Pulmonary artery endothelial cell (primary cell): ENCODE results near the gene TEX2. TPM values are rescaled to one million over a fixed set of nuclear protein-coding genes. Genes with fewer than 3 reads are reported as not detected.
A peak's percentile ranks its signal among the peaks of the same experiment; 100 is the strongest.
"Not testable (repeated sequence)": the region's sequence is repeated elsewhere in the genome, so short reads cannot be mapped to it uniquely, and the experiment has no call there.

ENCODE experiments used
- DNase-seq: peaks from one replicate; pipeline ENCODE4 v3.0.0-alpha.2; 2011; ENCODE audit warnings: low read depth, low spot score
- total RNA-seq: library from RNA; depleted of rRNA; stranded (reverse); fragments of >200 nt; gene quantifications from 2 replicates; pipeline ENCODE4 v1.2.3, GENCODE V29; 2014

TEX2 gene
- total RNA-seq, 1 donor from 2014 or later = 27.6 TPM

GRCh38 chr17:64145375-64145750 is 117.7 kb downstream of the TEX2 start:
- no peak for DNase-seq

GRCh38 chr17:64139542-64139941 is 123.5 kb downstream of the TEX2 start:
- DNase-seq = no peak

DNA sequence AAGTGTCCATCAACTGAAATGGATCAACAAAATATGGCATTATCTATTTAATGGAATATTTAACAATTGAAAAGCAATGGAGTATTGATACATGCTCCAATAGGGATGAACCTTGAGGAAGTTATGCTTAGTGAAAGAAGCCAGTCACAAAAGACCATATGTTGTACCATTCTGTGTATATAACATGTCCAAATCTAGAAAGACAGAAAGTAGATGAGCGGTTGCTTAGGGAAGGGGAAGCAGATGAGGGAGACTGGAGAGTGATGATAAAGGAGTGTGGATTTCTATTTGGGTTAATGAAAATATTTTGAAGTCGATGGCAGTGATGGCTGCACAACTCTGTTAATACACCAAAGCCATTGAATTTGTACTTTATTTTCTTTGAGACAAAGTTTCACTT is 124.6 kb downstream of the TEX2 start:
- DNase-seq = no peak

GRCh38 chr17:64135000-64135399 is 128.1 kb downstream of the TEX2 start:
- DNase-seq = no peak

DNA sequence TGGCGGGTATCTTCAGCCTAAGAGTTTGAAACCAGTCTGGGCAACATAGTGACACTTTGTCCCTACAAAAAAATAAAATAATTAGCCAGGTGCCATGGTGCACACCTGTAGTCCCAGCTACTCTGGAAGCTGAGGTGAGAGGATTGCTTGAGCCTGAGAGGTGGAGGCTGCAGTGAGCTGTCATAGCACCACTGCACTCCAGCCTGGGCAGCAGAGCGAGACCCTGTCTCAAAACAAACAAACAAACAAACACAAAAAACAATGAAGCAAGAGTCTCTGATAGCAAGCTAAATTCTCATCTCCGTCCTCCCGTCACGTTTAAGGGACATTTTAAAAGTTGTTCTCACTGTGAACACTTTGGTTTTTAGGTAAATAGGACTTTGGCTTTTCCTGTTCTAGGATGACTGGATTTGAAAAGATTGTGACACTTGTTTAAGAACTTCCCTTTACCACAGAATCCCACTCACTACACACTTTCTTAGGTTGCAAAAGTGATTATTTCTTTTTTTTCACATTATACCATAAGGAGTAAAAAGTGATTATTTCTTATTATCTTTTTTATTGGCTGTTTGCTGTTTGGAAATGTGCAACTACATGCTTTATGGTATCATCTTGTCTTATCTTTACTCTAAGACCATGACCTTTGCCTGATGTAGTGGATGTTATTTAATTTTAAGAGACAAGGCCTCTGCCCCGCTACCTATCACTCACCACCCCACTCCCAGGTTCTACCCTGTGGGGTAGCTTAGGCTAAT is 128.7 kb downstream of the TEX2 start:
- DNase-seq = no peak

DNA sequence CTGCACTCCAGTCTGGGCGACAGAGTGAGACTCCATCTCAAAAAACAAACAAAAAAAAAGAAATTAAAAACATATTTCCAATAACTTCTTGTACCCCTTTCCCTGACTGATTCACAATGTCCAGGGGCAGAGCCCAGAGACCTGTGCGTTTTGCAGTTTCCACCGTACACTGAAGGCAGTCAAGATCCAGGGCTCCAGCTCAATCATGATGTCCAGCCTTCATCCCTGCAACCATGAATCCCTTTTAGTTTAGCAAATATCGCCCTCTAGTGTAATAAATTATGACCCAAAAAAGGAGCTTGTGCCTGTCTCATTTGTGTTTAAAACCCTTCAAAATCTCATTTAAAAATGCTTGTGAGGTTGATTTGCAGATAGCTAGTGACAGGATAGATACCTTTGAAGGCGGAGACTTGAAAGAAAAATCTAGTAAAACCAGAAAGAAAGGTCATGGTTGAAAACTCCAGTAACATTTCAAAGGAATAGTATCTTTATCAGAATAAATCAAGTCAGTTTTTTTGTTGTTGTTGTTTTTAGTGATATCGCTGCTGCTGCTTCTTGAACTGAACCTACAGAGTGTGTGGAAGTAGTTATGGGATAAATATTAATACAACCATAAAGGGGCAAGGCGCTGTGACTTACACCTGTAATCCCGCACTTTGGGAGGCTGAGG is 129.4 kb downstream of the TEX2 start:
- no peak for DNase-seq

DNA sequence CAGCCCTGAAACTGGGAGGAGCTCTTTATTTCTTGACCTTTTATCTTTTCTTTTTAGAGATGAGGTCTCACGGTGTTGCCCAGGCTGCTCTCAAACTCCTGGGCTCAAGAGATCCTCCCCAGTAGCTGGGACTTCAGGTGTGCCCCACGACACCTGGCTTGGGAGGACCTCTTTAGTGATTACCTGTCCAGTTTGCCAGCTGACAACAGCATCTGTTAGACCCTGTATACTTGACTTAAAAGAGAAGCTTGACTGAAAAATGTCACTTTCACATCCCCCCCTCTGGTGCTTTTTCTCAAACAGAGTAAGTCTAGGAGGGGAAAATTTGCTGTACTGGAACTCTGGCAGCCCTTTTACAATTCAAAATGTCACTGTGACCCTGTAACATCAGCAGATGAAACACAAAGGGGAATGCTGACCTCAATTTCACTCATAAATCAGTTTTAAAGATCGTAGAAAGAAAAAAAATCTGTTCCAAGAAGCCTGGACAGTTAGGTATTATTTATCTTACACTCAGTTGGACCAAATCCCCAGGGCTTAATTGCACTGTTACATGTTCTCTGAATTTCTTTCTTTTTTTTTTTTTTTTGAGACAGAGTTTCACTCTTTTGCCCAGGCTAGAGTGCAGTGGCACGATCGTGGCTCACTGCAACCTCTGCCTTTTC is 131.3 kb downstream of the TEX2 start:
- DNase-seq = no peak

DNA sequence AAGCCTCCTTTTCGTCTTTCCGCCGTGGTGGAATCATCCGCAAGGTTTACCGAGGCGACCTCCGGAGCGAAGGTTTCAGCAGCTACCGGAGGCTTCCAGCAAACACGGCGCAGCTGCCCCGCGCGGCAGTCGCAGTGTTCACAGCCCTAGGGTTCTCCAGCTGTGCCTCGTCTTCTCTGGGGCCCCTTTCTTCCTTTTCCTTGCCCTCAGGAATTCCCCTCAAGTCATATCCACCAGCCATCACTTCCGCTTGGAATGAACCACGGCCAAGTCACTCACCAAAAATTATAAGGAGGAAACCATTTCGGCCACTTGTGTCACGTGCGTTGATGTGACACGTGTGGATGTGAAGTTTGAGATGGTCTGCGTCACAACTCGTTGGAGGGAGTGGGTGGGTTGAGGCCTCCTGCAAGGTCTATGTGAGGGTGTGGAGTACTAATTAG is 132.5 kb downstream of the TEX2 start:
- peak; percentile 59 for DNase-seq

DNA sequence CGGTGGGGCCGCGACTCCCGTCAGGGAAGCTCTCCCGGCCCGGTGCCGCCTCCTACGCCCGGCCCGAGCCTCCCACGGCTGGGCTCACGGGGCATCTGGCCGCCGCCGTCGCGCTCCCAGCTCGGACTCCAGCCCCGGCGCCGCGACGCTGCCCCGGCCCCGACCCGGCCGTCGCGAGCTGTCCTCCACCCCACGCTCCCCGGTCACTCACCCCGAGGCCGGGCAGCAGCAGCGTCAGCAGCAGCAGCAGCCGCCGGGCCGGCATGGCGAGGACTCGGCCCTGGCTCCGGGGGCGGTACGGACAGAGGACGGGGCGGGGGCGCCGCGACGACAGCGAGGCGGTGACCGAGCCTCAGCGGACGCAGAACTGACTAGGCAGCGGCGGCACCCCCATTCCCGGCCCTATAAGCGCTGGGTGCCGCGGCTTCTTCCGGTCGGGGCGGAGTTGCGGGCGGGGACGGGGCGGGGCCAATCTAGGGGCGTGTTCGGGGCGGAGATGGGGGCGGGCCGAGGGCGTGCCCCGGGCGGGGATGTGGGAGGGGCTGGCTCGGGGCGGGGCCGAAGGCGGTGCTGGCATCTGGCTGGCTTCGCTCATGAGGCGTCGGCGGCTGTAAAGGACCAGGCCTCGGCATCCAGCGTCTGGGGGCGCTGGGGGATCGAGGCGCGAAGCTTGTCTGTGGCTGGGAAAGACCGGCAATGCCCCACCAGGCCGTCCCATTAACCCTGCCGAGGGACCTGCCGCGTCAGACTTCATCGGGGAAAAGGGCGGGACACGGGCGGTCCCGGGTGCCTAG is 133.1 kb downstream of the TEX2 start, which contains the start of gene ERN1:
Gene ERN1, minus strand, starts transcription at position 380 of the 794 bp plus-strand sequence. Its CDS starts 115 bp downstream, at position 265.
- peak; percentile 84 for DNase-seq

DNA sequence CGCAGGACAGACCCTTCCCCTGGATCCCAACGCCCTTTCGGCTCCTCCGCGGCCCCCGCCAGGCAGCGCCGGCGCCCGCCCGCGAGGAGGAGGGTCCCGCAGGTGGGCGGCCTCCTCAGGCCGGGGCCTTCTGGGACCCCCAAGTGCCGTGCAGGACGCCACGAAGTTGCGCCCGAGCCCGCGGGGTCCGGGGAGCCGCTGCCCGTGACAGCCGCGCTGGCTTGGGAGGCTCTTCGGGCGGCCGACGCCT is 133.6 kb downstream of the TEX2 start:
- DNase-seq = no peak

- DNase-seq = no peak
Measured at GRCh38 chr17:64128787-64129514, 134.1 kb downstream of the TEX2 start.

GRCh38 chr17:64126918-64127317 is 136.1 kb downstream of the TEX2 start:
- DNase-seq = no peak

DNA sequence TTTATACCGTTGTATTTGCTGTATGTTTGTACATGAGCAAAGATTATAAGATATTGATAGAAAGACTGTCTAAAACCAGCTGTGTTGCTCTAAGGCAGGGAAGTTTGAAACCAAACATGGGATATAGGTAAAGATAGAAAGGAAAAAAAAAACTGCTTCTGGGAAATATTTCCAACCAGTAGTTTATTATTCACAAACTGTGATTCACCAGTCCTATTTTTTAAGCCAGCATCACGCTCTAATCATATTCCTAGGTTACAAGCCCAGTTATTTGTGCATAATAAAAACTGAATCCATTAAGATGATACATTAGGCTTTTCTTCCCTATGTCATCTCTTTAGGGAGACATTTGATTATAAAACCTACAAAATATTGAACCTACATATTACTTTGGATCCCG is 137.1 kb downstream of the TEX2 start:
- DNase-seq = no peak

DNA sequence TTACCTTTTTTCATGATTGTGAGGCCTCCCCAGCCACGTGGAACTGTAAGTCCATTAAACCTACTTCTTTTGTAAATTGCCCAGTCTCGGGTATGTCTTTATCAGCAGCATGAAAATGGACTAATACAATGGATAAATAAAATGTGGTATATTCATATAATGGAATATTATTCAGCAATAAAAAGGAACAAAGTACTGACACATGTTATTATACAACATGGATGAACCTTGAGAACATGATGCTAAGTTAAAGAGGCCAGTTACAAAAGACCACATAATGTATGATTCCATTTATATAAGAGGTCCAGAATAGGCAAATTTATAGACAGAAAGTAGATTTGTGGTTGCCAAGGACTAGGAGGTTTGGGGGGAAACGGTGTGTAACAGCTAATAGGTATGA is 138.5 kb downstream of the TEX2 start:
- no peak for DNase-seq

DNA sequence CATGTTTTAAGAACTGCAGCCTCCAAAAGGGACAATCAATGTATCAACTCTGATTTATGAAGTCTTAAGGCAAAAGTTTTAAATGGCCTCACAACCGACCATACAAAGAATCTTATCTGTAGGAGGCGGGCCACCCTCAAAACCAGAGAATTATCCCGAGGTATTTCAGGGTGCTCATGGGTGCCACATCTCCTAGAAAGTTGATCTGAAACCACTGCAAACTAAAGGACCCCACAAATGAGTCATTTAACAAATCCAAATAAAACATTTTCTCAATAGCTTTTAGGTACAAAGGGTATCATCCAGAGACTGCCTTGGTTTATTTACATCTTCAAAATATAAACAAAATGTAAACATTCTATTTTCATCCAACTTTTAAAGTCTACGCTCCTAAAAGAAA is 139.9 kb downstream of the TEX2 start:
- no peak for DNase-seq

GRCh38 chr17:64120972-64121786 is 141.9 kb downstream of the TEX2 start:
- not testable (repeated sequence) for DNase-seq

- DNase-seq = no peak
Measured at GRCh38 chr17:64120159-64120810, 142.8 kb downstream of the TEX2 start.

- no peak for DNase-seq
Measured at GRCh38 chr17:64117981-64118979, 144.8 kb downstream of the TEX2 start.
